Measurements from ENCODE around the gene ANKS1B. TPM values are rescaled to one million over a fixed set of nuclear protein-coding genes. Genes with fewer than 3 reads are reported as not detected.

Gene ANKS1B
- total and polyA plus RNA-seq, 2 of the 4 experiments (the other 2 are of a cell fraction): 0.17 to 0.18 TPM

- H4K8ac ChIP-seq (ENCODE audit: low read depth in 2 of 2, low read length in 2 of 2): no peak overlapping the region
- CTCF ChIA-PET: no interaction called here
- in situ Hi-C loops (cut with MboI; ENCODE audit: low sequenced_read_pairs): no loop called here
These were observed 1248.9 kb downstream of the ANKS1B start for GRCh38 chr12:98735821-98736220.

More at GRCh38 chr12:98735821-98736220, 1248.9 kb downstream of the ANKS1B start:
- Histone ChIP-seq H3K23ac (ENCODE audit: low read depth, low read length) (no peak overlapping the region), H3K4me1 (ENCODE audit: control insufficient read depth, insufficient read depth, low read length) (peaks cover 14% of the 10 kb centered on the region; the same call in 1 of the 2 replicates), H3K4me2 (ENCODE audit: low read depth, low read length) (no peak overlapping the region), H2AFZ (replicated peaks; ENCODE audit: low read length, poor library complexity) (no peak overlapping the region), H4K5ac (ENCODE audit: low read depth, low read length) (no peak overlapping the region), H3K27ac (ENCODE audit: insufficient read depth, low read length) (no peak overlapping the region), H3K36me3 (ENCODE audit: control insufficient read depth, insufficient read depth, low read length) (peaks cover 12% of the 10 kb centered on the region), H3K14ac (replicated peaks; ENCODE audit: low read depth, low read length) (no peak overlapping the region), H3K9me3 (ENCODE audit: control insufficient read depth, insufficient read depth, low read length) (no peaks in the 10 kb centered on the region), H2AK5ac (ENCODE audit: low read depth, low read length) (no peak overlapping the region), H3K4ac (ENCODE audit: low read depth, low read length) (no peak overlapping the region; the same call in 1 of the 2 replicates), H3K56ac (ENCODE audit: extremely low read depth, insufficient read depth, low read length) (no peak overlapping the region), H3K27me3 (ENCODE audit: control insufficient read depth, insufficient read depth, low read length) (no peaks in the 10 kb centered on the region), H3K4me3 (ENCODE audit: insufficient read depth, low read depth, low read length) (no peak overlapping the region), H4K91ac (ENCODE audit: insufficient read depth, low read depth, low read length) (no peak overlapping the region), H3K9me1 (ENCODE audit: insufficient read depth, low read length) (peaks cover 12% of the 10 kb centered on the region), H2BK5ac (ENCODE audit: low read depth, low read length, poor library complexity, severe bottlenecking) (no peak overlapping the region), H4K20me1 (ENCODE audit: insufficient read depth, low read length) (no peaks in the 10 kb centered on the region), H2AK9ac (replicated peaks; ENCODE audit: low read depth, low read length, poor library complexity) (no peak overlapping the region), H3K18ac (ENCODE audit: low read depth, low read length) (no peak overlapping the region), H2BK20ac (ENCODE audit: low read depth, low read length) (no peak overlapping the region), H3K79me1 (ENCODE audit: low read depth in 1 of 2, low read length in 2 of 2) (peaks cover 0 to 4% of the 10 kb centered on the region in 2 experiments; a peak in 2 of 4 replicates), H3K9ac (ENCODE audit: low read depth, low read length) (no peak overlapping the region), H2BK120ac (ENCODE audit: low read depth, low read length) (no peak overlapping the region), H2BK15ac (ENCODE audit: low read depth, low read length) (no peak overlapping the region)
- POLR2A ChIA-PET (ENCODE audit: unreplicated experiment): no interaction called here
- intact Hi-C loops (cut with micrococcal nuclease): no loop called here
- WGBS, 2 experiments (ENCODE audit: extremely low coverage in 2 of 2, insufficient read length in 1 of 2): 92% methylated on average over 3 of the region's 6 CpGs; no CpG with 5 or more reads in 1 of the 2 experiments
- ATAC-seq (ENCODE audit: low read depth) (no peak), DNase-seq (no peak)
- no TSS peak for BruUV-seq (replicated peaks)
- TF ChIP-seq CHD1 (IDR thresholded peaks at IDR 0.05; ENCODE audit: low read depth, low read length) (no peak), POLR2A (IDR thresholded peaks at IDR 0.05; ENCODE audit: low read depth, low read length) (no peak), RFX5 (IDR thresholded peaks at IDR 0.05; ENCODE audit: low read depth, low read length) (no peak), RAD21 (IDR thresholded peaks at IDR 0.05; ENCODE audit: low read length) (no peak), MXI1 (IDR thresholded peaks at IDR 0.05; ENCODE audit: borderline replicate concordance, low read depth, low read length) (no peak), MAFK (IDR thresholded peaks at IDR 0.05; ENCODE audit: low read depth, low read length) (no peak), MAZ (IDR thresholded peaks at IDR 0.05; ENCODE audit: borderline replicate concordance, low read depth, low read length) (no peak), ELK1 (IDR thresholded peaks at IDR 0.05; ENCODE audit: borderline replicate concordance, low read depth, low read length) (no peak), NFE2L2 (IDR thresholded peaks at IDR 0.05; ENCODE audit: low read depth, low read length) (no peak), FOS (IDR thresholded peaks at IDR 0.05; ENCODE audit: low read depth, low read length) (no peak), BHLHE40 (IDR thresholded peaks at IDR 0.05; ENCODE audit: low read depth, low read length) (no peak), SMC3 (IDR thresholded peaks at IDR 0.05; ENCODE audit: low read depth, low read length) (no peak), RCOR1 (IDR thresholded peaks at IDR 0.05; ENCODE audit: insufficient replicate concordance, low read length) (no peak), CEBPB (IDR thresholded peaks at IDR 0.05; ENCODE audit: low read depth, low read length) (no peak), CTCF (conservative IDR thresholded peaks at IDR 0.05; ENCODE audit: low read depth, low read length) (no peak), USF2 (IDR thresholded peaks at IDR 0.05; ENCODE audit: low read depth, low read length) (no peak)
- dilution Hi-C loops (cut with HindIII; ENCODE audit: low sequenced_read_pairs, unreplicated experiment): no loop called here

Measured in IMR-90 (cell line).